NCI-H446 (cell line): ENCODE results near the gene MAGEA12.
"Not testable (repeated sequence)": the region's sequence is repeated elsewhere in the genome, so short reads cannot be mapped to it uniquely, and the experiment has no call there.

Experiments used
- DNase-seq, 2 experiments: peaks; one replicate each; lab custom pipeline; 2025; lab: John Stamatoyannopoulos, UW

MAGEA12 gene, protein sequence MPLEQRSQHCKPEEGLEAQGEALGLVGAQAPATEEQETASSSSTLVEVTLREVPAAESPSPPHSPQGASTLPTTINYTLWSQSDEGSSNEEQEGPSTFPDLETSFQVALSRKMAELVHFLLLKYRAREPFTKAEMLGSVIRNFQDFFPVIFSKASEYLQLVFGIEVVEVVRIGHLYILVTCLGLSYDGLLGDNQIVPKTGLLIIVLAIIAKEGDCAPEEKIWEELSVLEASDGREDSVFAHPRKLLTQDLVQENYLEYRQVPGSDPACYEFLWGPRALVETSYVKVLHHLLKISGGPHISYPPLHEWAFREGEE

DNA sequence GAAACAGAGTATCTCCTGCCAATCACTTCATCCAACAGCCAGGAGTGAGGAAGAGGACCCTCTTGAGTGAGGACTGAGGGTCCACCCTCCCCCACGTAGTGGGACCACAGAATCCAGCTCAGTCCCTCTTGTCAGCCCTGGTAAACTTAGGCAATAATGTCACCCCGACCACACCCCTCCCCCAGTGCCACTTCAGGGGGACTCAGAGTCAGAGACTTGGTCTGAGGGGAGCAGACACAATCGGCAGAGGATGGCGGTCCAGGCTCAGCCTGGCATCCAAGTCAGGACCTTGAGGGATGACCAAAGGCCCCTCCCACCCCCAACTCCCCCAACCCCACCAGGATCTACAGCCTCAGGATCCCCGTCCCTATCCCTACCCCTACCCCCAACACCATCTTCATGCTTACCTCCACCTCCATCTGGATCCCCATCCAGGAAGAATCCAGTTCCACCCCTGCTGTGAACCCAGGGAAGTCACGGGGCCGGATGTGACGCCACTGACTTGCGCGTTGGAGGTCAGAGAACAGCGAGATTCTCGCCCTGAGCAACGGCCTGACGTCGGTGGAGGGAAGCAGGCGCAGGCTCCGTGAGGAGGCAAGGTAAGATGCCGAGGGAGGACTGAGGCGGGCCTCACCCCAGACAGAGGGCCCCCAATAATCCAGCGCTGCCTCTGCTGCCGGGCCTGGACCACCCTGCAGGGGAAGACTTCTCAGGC is at the start of gene MAGEA12, which contains the start of gene CSAG1:
TSS of gene MAGEA12 (plus strand) at position 497 of the 715 bp plus-strand sequence. CDS start 2,405 bp downstream, outside the sequence.
TSS of gene CSAG1 (minus strand) at position 461 of the 715 bp plus-strand sequence. CDS start 1,261 bp downstream, outside the sequence.
- peak; percentile 56 to 85 for DNase-seq

DNA sequence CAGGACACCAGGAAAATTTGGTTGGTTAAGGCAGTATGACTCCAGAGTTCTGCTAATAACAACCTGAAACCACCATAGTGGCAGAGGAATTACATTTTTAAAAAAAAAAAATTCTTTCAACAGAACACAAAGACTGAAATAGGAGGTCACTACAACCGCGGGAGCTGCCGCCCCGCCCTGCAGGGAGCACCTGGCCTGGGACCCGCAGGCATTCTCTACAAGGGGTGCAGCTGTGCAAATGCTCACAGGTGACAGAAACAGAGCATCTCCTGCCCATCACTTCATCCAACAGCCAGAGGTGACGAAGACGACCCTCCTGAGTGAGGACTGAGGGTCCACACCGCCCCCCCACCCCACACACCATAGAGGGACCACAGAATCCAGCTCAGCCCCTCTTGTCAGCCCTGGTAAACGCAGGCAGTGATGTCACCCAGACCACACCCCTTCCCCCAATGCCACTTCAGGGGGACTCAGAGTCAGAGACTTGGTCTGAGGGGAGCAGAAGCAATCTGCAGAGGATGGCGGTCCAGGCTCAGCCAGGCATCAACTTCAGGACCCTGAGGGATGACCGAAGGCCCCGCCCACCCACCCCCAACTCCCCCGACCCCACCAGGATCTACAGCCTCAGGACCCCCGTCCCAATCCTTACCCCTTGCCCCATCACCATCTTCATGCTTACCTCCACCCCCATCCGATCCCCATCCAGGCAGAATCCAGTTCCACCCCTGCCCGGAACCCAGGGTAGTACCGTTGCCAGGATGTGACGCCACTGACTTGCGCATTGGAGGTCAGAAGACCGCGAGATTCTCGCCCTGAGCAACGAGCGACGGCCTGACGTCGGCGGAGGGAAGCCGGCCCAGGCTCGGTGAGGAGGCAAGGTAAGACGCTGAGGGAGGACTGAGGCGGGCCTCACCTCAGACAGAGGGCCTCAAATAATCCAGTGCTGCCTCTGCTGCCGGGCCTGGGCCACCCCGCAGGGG is 35.3 kb upstream of the MAGEA12 start, which contains the start of gene MAGEA3:
TSS of gene MAGEA3 (plus strand) at position 843 of the 980 bp plus-strand sequence. CDS start 2,039 bp downstream, outside the sequence.
- DNase-seq = not testable (repeated sequence)

DNA sequence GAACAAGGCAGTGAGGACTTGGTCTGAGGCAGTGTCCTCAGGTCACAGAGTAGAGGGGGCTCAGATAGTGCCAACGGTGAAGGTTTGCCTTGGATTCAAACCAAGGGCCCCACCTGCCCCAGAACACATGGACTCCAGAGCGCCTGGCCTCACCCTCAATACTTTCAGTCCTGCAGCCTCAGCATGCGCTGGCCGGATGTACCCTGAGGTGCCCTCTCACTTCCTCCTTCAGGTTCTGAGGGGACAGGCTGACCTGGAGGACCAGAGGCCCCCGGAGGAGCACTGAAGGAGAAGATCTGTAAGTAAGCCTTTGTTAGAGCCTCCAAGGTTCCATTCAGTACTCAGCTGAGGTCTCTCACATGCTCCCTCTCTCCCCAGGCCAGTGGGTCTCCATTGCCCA is 33.2 kb upstream of the MAGEA12 start:
- not testable (repeated sequence) for DNase-seq

DNA sequence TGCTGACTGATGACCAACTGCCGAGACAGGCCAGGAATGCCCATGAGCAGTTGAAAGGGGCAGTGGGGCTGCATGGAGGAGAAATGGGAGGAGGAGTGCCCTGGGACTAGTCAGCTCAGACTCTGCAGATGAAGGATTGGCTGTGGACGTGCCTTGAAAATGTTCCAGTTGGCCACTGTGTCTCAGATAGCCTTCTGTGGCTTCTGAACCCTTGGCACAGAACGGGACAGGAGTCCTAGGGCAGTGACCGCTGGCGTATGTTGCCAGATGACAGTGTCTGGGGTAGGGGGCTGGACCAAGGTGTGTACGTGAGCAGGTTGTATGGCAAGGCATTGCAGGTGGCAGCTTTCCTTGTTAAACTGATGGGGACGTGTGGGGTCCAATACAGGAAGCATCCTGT is 27.1 kb upstream of the MAGEA12 start:
- not testable (repeated sequence) for DNase-seq

DNA sequence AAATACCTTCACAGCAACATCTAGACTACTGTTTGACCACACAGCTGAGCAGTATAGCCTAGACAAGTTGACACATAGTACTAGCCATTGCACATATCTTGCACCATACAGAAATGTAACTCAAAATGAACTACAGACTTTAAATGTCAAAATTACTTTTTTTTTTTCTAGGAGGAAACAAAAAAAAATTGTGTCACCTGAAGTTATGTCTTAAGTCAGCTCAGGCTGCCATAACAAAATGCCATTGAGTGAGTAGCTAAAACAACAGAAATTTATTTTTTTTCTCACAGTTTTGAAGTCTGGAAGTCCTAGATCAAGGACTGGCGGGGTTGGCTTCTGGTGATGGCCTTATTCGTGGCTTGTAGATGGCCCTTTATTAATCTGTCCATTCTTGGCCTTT is 24.4 kb upstream of the MAGEA12 start, which contains the start of gene CSAG2:
TSS of gene CSAG2 (minus strand) at position 101 of the 400 bp plus-strand sequence. CDS start 161 bp downstream, outside the sequence.
- not testable (repeated sequence) for DNase-seq

DNA sequence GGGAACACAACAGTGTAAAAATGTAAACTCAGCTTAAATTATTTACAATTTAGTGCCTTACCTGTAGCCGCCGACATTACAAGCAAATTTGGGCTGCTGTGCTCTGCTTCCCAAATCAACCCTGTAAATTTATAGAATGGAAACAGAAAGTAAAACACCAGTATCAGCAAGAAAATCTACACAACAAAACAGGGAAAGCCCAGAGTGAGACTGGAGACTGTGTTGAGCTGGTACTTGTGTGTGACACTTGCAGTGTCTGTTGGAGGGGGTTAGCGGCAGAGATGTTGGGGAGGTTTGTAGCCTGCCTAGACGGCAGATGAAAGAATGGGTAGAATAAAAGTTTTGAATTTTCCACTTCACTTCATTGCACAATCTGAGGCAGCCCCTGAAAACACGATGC is 20.4 kb upstream of the MAGEA12 start:
- DNase-seq = not testable (repeated sequence)

DNA sequence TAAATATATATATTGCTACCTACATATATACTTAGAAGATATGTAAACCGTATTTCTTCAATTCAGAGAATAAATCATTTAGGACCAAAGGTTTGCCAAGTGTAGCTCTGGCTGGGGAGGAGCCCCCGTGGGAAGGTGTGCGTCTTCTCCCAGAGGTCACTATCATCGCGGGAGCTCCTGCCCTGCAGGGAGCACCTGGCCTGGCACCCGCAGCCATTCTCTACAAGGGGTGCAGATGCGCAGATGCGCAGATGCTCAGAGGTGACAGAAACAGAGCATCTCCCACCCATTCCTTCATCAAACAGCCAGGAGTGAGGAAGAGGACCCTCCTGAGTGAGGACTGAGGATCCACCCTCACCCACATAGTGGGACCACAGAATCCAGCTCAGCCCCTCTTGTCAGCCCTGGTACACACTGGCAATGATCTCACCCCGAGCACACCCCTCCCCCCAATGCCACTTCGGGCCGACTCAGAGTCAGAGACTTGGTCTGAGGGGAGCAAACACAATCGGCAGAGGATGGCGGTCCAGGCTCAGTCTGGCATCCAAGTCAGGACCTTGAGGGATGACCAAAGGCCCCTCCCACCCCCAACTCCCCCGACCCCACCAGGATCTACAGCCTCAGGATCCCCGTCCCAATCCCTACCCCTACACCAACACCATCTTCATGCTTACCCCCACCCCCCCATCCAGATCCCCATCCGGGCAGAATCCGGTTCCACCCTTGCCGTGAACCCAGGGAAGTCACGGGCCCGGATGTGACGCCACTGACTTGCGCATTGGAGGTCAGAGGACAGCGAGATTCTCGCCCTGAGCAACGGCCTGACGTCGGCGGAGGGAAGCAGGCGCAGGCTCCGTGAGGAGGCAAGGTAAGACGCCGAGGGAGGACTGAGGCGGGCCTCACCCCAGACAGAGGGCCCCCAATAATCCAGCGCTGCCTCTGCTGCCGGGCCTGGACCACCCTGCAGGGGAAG is 19.5 kb upstream of the MAGEA12 start, which contains the start of gene MAGEA2B:
TSS of gene MAGEA2B (plus strand) at position 814 of the 973 bp plus-strand sequence. CDS start 2,479 bp downstream, outside the sequence.
- DNase-seq = not testable (repeated sequence)

DNA sequence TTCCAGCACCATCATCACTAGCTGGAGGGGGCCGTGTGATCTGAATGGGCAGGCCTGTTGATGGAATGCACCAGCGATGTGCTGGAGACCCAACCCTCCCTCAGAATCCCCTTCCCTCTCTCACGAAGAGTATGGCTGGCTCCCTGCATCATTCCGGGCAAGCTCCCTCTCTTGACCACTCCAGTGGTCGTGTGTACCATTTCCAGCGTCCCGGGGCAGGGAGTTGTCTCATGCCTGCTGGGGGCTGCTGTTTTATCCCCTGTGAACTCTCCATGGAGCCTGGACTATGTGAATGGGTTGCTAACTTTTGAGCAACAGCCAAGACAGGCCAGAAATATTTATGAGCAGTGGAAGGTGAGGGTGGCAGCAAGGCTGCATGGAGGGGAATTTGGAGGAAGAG is 8.1 kb upstream of the MAGEA12 start:
- DNase-seq = no peak

DNA sequence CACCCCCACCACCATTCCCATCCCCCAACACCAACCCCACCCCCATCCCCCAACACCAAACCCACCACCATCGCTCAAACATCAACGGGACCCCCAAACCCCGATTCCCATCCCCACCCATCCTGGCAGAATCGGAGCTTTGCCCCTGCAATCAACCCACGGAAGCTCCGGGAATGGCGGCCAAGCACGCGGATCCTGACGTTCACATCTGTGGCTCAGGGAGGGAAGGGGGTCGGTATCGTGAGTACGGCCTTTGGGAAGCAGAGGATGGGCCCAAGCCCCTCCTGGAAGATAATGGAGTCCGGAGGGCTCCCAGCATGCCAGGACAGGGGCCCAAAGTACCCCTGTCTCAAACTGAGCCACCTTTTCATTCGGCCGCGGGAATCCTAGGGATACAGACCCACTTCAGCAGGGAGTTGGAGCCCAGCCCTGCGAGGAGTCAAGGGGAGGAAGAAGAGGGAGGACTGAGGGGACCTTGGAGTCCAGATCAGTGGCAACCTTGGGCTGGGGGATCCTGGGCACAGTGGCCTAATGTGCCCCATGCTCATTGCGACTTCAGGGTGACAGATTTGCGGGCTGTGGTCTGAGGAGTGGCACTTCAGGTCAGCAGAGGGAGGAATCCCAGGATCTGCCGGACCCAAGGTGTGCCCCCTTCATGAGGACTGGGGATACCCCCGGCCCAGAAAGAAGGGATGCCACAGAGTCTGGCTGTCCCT is 744 bp downstream of the MAGEA12 start:
- DNase-seq = not testable (repeated sequence)

DNA sequence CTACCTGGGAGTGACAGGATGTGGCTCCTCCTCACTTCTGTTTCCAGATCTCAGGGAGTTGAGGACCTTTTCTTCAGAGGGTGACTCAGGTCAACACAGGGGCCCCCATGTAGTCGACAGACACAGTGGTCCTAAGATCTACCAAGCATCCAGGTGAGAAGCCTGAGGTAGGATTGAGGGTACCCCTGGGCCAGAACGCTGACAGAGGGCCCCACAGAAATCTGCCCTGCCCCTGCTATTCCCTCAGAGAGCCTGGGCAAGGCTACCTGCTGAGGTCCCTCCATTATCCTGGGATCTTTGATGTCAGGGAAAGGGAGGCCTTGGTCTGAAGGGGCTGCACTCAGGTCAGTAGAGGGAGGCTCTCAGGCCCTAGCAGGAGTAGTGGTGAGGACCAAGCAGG is 1.5 kb downstream of the MAGEA12 start:
- DNase-seq = no peak

DNA sequence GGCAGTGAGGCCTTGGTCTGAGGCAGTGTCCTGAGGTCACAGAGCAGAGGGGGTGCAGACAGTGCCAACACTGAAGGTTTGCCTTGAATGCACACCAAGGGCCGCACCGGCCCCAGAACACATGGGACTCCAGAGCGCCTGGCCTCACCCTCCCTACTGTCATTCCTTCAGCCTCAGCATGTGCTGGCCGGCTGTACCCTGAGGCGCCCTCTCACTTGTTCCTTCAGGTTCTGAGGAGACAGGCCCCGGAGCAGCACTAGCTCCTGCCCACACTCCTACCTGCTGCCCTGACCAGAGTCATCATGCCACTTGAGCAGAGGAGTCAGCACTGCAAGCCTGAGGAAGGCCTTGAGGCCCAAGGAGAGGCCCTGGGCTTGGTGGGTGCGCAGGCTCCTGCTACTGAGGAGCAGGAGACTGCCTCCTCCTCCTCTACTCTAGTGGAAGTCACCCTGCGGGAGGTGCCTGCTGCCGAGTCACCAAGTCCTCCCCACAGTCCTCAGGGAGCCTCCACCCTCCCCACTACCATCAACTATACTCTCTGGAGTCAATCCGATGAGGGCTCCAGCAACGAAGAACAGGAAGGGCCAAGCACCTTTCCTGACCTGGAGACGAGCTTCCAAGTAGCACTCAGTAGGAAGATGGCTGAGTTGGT is 2.4 kb downstream of the MAGEA12 start:
- DNase-seq = no peak

DNA sequence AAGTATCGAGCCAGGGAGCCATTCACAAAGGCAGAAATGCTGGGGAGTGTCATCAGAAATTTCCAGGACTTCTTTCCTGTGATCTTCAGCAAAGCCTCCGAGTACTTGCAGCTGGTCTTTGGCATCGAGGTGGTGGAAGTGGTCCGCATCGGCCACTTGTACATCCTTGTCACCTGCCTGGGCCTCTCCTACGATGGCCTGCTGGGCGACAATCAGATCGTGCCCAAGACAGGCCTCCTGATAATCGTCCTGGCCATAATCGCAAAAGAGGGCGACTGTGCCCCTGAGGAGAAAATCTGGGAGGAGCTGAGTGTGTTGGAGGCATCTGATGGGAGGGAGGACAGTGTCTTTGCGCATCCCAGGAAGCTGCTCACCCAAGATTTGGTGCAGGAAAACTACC is 3.0 kb downstream of the MAGEA12 start:
- DNase-seq = not testable (repeated sequence)

DNA sequence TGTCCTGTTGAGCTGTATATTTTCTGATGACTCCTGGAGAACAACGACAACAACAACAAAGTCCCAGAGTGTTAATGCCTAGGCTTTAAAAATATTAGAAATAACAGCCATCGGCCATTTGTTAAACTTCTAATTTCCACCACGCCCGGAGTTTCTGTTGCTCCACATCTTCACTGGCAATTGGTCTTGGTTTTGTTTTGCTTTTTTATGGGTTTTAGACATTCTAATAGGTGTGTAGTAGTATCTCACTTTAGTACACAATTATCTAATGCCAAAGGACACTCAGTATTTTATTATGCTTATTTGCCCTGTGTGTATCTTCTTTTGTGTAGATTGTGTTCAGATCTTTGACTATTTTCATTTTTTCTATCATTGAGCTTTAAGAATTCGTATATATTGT is 5.0 kb downstream of the MAGEA12 start:
- no peak for DNase-seq

DNA sequence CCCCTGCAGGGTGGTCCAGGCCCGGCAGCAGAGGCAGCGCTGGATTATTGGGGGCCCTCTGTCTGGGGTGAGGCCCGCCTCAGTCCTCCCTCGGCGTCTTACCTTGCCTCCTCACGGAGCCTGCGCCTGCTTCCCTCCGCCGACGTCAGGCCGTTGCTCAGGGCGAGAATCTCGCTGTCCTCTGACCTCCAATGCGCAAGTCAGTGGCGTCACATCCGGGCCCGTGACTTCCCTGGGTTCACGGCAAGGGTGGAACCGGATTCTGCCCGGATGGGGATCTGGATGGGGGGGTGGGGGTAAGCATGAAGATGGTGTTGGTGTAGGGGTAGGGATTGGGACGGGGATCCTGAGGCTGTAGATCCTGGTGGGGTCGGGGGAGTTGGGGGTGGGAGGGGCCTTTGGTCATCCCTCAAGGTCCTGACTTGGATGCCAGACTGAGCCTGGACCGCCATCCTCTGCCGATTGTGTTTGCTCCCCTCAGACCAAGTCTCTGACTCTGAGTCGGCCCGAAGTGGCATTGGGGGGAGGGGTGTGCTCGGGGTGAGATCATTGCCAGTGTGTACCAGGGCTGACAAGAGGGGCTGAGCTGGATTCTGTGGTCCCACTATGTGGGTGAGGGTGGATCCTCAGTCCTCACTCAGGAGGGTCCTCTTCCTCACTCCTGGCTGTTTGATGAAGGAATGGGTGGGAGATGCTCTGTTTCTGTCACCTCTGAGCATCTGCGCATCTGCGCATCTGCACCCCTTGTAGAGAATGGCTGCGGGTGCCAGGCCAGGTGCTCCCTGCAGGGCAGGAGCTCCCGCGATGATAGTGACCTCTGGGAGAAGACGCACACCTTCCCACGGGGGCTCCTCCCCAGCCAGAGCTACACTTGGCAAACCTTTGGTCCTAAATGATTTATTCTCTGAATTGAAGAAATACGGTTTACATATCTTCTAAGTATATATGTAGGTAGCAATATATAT is 20.4 kb downstream of the MAGEA12 start, which contains the start of gene MAGEA2:
TSS of gene MAGEA2 (minus strand) at position 157 of the 965 bp plus-strand sequence. CDS start 2,479 bp downstream, outside the sequence.
- DNase-seq = not testable (repeated sequence)

DNA sequence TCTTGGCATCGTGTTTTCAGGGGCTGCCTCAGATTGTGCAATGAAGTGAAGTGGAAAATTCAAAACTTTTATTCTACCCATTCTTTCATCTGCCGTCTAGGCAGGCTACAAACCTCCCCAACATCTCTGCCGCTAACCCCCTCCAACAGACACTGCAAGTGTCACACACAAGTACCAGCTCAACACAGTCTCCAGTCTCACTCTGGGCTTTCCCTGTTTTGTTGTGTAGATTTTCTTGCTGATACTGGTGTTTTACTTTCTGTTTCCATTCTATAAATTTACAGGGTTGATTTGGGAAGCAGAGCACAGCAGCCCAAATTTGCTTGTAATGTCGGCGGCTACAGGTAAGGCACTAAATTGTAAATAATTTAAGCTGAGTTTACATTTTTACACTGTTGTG is 21.3 kb downstream of the MAGEA12 start:
- DNase-seq = not testable (repeated sequence)

DNA sequence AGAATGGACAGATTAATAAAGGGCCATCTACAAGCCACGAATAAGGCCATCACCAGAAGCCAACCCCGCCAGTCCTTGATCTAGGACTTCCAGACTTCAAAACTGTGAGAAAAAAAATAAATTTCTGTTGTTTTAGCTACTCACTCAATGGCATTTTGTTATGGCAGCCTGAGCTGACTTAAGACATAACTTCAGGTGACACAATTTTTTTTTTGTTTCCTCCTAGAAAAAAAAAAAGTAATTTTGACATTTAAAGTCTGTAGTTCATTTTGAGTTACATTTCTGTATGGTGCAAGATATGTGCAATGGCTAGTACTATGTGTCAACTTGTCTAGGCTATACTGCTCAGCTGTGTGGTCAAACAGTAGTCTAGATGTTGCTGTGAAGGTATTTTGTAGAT is 25.4 kb downstream of the MAGEA12 start, which contains the start of gene CSAG3:
TSS of gene CSAG3 (plus strand) at position 301 of the 400 bp plus-strand sequence.
- DNase-seq = not testable (repeated sequence)

DNA sequence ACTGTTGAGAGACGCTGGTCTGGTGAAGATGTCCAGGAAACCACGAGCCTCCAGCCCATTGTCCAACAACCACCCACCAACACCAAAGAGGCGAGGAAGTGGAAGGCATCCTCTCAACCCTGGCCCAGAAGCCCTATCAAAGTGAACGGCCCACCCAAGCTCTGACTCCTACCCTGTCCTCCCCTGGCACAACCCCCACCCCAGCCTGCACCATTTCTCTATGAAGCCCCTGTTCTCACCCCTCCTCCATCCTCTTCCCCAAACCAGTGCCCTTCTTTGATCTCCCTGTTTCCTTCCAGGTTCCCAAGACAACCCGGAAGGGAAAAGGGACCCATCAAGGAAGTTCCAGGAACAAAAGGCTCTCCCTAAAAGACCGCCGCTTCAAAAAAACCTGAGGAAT is 26.0 kb downstream of the MAGEA12 start:
- DNase-seq = not testable (repeated sequence)
